Psoas muscle (tissue), 8 donors: ENCODE data around the gene PLEKHA4. TPM values are rescaled to one million over a fixed set of nuclear protein-coding genes. Genes with fewer than 3 reads are reported as not detected.
"Not testable (repeated sequence)": the region's sequence is repeated elsewhere in the genome, so short reads cannot be mapped to it uniquely, and the experiment has no call there.

Experiments used
- ATAC-seq, 4 donors: fragments of 200-7000 bp; cut with Tn5 transposase; one replicate each; pipeline ENCODE4 v1.9.1; 2020; ENCODE audit warnings: moderate library complexity in 3 of 4, mild to moderate bottlenecking in 2 of 4
- DNase-seq, 2 donors: peaks; one replicate each; pipeline ENCODE4 v3.0.0-alpha.2; 2020
- H3K27ac ChIP-seq: fragments of 200-600 bp; one replicate; pipeline ENCODE4 v1.8.0; 2022
- H3K27me3 ChIP-seq, 3 donors: fragments of 200-600 bp in 1 of 3; one replicate each; pipeline versions ENCODE4 v1.6.1 to v1.8.0; 2013 to 2022; ENCODE audit warnings: low read length in 2 of 3, mild to moderate bottlenecking in 2 of 3, moderate library complexity in 1 of 3; ENCODE audit not compliant: insufficient read depth in 3 of 3
- H3K36me3 ChIP-seq, 2 donors: fragments of 200-600 bp in 1 of 2; one replicate each; pipeline versions ENCODE4 v1.6.1 to v1.8.0; 2013 to 2022; ENCODE audit warnings: low read depth in 1 of 2, mild to moderate bottlenecking in 1 of 2, moderate library complexity in 1 of 2; ENCODE audit not compliant: insufficient read depth in 1 of 2
- H3K4me1 ChIP-seq: fragments of 200-600 bp; one replicate; pipeline ENCODE4 v1.8.0; 2022
- H3K4me3 ChIP-seq: fragments of 200-600 bp; one replicate; pipeline ENCODE4 v1.8.0; 2022; ENCODE audit warnings: mild to moderate bottlenecking
- H3K9me3 ChIP-seq: fragments of 200-600 bp; one replicate; pipeline ENCODE4 v1.8.0; 2022
- WGBS, 3 donors: extraction: QIAGEN DNeasy Blood & Tissue Kit; methylation state at CpG; one replicate each; pipeline versions ENCODE4 v1.1.6 to v1.1.7; 2013; 5-methylcytosine and 5-hydroxymethylcytosine counted together
- intact Hi-C, 2 donors: fragments of 100-400 bp; cut with DNase I; formaldehyde crosslinking; loops; one replicate each; pipeline versions ENCODE4 v1.11.0 to v1.14.2; 2022
- polyA plus RNA-seq, 3 donors: library from polyadenylated mRNA; stranded (reverse); fragments of 200-250 nt; gene quantifications; one replicate each; pipeline ENCODE4 v1.2.3, GENCODE V29; 2013
- total RNA-seq, 4 donors: library from RNA; stranded (reverse); fragmentation: NEBNext Ultra II Directional in 2 of 4; extraction: Animal tissue kit (Norgen Biotek cat#: 25700) in 2 of 4; gene quantifications; one replicate each; pipeline versions ENCODE4 v1.2.1 to v1.2.4, GENCODE V29; 2021 to 2023
- TF ChIP-seq, protein P1 (sequence below): fragments of 200-600 bp; IDR thresholded peaks from one replicate; pipeline ENCODE4 v1.8.0; 2022; ENCODE audit warnings: antibody characterized with exemption
- donor health status: healthy with polysubstance abuse.
- donor health status: DM: no; HTN: no; CAD: no; lungs with moderate emphysema.
- donor health status: Bipolar disorder and iron deficiency.
- donor health status: healthy.
- donor health status: DM: yes; HTN: yes; CAD: no.
- donor health status: DM: no; HTN: no; CAD: no.
- donor health status: DM: no; HTN: no; CAD: no.
- donor health status: DM: yes; HTN: yes; CAD: no.

Gene PLEKHA4
- total and polyA plus RNA-seq, 7 donors = 9.4 to 30.0 (median 14.9) TPM

DNA sequence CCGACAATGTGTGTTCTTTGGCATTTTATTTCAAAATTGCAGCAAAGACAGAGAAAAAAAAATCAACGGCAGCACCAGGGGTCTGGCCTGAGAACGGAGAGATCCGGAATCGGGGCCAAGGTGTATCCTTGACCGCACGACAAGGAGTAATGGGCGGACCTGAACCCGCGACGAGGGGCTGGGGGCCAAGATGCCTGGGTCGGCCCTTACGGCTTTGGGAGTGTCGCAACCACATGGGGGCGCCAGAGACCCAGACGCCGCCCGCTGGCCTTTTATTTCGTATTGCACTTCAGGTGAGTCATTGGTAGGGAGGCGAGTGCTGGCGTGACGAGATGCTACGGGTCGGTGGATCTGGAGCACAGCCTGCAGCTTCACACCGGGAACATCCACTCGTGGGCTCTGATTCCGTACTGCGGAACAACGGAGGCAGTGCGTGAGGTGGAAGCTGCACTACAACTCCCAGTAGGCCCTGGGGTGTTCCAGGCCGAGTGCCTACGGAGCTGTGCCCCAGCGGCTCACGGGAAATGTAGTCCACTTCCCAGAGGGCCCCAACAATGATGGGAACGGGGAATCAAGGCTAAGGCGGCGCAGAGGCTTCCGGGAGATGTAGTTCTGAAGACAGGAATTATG is 73.2 kb downstream of the PLEKHA4 start:
- no peaks in the 10 kb centered on the region for H3K27me3 ChIP-seq
- H3K9me3 ChIP-seq = no peaks in the 10 kb centered on the region
- WGBS, 3 donors = 1 to 3% (median 1%) methylated on average over 38 of the region's 38 CpGs
- H3K4me1 ChIP-seq = peaks cover 7% of the 10 kb centered on the region
- intact Hi-C loops = loop anchor here (1.0 to 2.0 kb wide), 2 partner anchors 40 to 42 kb away; partner anchors contain the start of gene HSD17B14 (in 1 of the 2)
- H3K36me3 ChIP-seq = peaks cover 0 to 19% of the 10 kb centered on the region in 2 donors
- DNase-seq (peak; percentile 90 to 95), ATAC-seq (peak; percentile 97)
- H3K27ac ChIP-seq = peak overlapping the region; percentile 84
- peak overlapping the region; percentile 70 for H3K4me3 ChIP-seq
- TF ChIP-seq, protein P1, sequence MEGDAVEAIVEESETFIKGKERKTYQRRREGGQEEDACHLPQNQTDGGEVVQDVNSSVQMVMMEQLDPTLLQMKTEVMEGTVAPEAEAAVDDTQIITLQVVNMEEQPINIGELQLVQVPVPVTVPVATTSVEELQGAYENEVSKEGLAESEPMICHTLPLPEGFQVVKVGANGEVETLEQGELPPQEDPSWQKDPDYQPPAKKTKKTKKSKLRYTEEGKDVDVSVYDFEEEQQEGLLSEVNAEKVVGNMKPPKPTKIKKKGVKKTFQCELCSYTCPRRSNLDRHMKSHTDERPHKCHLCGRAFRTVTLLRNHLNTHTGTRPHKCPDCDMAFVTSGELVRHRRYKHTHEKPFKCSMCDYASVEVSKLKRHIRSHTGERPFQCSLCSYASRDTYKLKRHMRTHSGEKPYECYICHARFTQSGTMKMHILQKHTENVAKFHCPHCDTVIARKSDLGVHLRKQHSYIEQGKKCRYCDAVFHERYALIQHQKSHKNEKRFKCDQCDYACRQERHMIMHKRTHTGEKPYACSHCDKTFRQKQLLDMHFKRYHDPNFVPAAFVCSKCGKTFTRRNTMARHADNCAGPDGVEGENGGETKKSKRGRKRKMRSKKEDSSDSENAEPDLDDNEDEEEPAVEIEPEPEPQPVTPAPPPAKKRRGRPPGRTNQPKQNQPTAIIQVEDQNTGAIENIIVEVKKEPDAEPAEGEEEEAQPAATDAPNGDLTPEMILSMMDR = peak; percentile 98

DNA sequence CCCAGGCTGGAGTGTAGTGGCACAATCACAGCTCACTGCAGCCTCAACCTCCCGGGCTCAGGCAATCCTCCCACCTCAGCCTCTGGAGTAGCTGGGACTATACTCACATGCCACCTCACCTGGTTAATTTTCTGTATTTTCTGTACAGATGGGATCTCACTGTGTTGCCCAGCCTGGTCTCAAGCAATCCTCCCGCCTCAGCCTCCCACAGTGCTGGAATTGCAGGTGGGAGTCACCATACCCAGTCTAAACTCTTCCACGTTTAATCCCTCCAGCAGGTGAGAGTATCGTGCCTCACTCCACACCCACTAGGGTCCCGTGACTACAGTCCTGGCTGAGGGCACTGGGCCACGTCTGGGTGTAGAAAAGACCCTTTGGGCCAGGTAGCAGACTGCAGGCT is 74.1 kb downstream of the PLEKHA4 start:
- Histone ChIP-seq H3K4me3 (no peak overlapping the region), H3K9me3 (no peaks in the 10 kb centered on the region), H3K27me3 (no peaks in the 10 kb centered on the region), H3K27ac (peak overlapping the region; percentile 84), H3K4me1 (peaks cover 7% of the 10 kb centered on the region), H3K36me3 (peaks cover 0 to 12% of the 10 kb centered on the region in 2 donors)
- intact Hi-C loops = loop anchor here in 1 of 2 donors (2.0 kb wide), 1 partner anchor 43 kb away; the partner anchor contains the start of gene HSD17B14
- ATAC-seq = no peak
- TF ChIP-seq, protein P1 = no peak
- WGBS, 3 donors = 75 to 87% (median 76%) methylated on average over 6 of the region's 6 CpGs
- DNase-seq = no peak

DNA sequence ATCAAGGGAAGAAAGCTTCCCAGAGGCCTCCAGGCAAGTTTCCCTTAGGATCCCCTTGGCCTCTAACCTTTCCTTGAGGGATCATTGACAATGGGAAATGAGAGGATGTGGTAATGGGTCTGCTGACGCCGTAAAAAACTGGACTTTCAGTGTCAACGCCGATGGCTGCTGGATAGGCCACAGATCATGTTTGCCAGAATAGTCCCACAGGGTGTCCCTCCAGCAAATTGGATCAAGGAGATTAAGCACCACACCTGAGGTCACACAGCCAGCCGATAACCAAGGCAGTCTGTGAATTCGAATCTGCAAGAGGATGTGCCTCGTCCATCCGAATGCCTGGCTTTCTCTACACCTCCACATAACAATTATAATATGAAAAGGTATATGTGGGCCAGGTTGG is 75.1 kb downstream of the PLEKHA4 start:
- intact Hi-C loops = no loop called here
- no peak overlapping the region for H3K4me3 ChIP-seq
- DNase-seq (no peak), ATAC-seq (no peak)
- H3K9me3 ChIP-seq = no peaks in the 10 kb centered on the region
- no peaks in the 10 kb centered on the region for H3K27me3 ChIP-seq
- peaks cover 7% of the 10 kb centered on the region for H3K4me1 ChIP-seq
- peaks cover 0 to 2% of the 10 kb centered on the region in 2 donors for H3K36me3 ChIP-seq
- TF ChIP-seq, protein P1 = no peak
- no peak overlapping the region for H3K27ac ChIP-seq
- 69 to 79% (median 79%) methylated on average over 8 of the region's 8 CpGs for WGBS, 3 donors

DNA sequence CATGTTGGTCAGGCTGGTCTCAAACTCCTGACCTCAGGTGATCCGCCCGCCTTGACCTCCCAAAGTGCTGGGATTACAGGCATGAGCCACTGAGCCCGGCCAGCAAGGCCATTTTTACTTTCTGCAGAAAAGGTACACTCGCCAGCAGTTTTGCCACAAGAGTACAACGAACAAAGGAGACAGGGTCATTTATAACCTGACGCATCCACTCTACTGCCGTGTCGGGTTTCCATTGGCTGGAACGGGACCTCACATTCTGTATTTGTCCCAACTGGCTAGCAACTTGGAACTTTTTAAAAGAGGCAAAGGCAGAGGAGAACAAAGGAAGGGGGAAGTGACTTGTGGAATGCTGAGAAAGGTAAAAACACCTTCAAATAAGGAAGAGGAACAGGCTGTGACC is 81.1 kb downstream of the PLEKHA4 start:
- not testable (repeated sequence) for H3K4me1 ChIP-seq, H3K27me3 ChIP-seq, H3K9me3 ChIP-seq, DNase-seq, H3K36me3 ChIP-seq, H3K4me3 ChIP-seq
- ATAC-seq = peak; percentile 41 to 73 (median 54)
- WGBS, 3 donors = 32 to 58% (median 37%) methylated on average over 9 of the region's 9 CpGs
- peak overlapping the region; percentile 62 for H3K27ac ChIP-seq
- intact Hi-C loops = loop anchor here in 1 of 2 donors (2.0 kb wide), 1 partner anchor 177 kb away; the partner anchor contains the start of gene FTL

Other genes starting within 250 kb of the PLEKHA4 start
Only the 30 nearest of the 32 such genes appear.
- 10 to 100 TPM in 1 of 4 donors, 1 to 10 TPM in 3; 3.6 to 14.5 (median 6.5) TPM for gene DBP, start 231.2 kb downstream of the PLEKHA4 start, total RNA-seq
- gene DBP, start 231.2 kb downstream of the PLEKHA4 start, polyA plus RNA-seq = 1 to 10 TPM; 2.8 to 7.0 (median 3.2) TPM
- 1 to 10 TPM; 4.1 to 8.8 (median 6.4) TPM for gene CA11, start 222.4 kb downstream of the PLEKHA4 start, total RNA-seq
- 10 to 100 TPM in 1 of 3 donors, 1 to 10 TPM in 2; 2.3 to 10.6 (median 9.2) TPM for gene CA11, start 222.4 kb downstream of the PLEKHA4 start, polyA plus RNA-seq
- under 1 TPM in 1 of 4 donors, not detected in 3; 0.21 TPM for gene NTN5, start 195.6 kb downstream of the PLEKHA4 start, total RNA-seq
- gene NTN5, start 195.6 kb downstream of the PLEKHA4 start, polyA plus RNA-seq = under 1 TPM in 1 of 3 donors, not detected in 2; 0.04 TPM
- not detected for gene FUT2, start 172.6 kb downstream of the PLEKHA4 start, total RNA-seq
- gene FUT2, start 172.6 kb downstream of the PLEKHA4 start, polyA plus RNA-seq = not detected
- gene MAMSTR, start 148.9 kb downstream of the PLEKHA4 start, total RNA-seq = 10 to 100 TPM in 3 of 4 donors, 1 to 10 TPM in 1; 7.9 to 50.9 (median 32.9) TPM
- gene MAMSTR, start 148.9 kb downstream of the PLEKHA4 start, polyA plus RNA-seq = 10 to 100 TPM in 1 of 3 donors, 1 to 10 TPM in 2; 3.1 to 10.5 (median 8.4) TPM
- 1 to 10 TPM; 6.9 to 9.7 (median 8.0) TPM for gene RASIP1, start 128.0 kb downstream of the PLEKHA4 start, total RNA-seq
- 1 to 10 TPM; 3.9 to 7.7 (median 4.9) TPM for gene RASIP1, start 128.0 kb downstream of the PLEKHA4 start, polyA plus RNA-seq
- gene IZUMO1, start 121.7 kb downstream of the PLEKHA4 start, total RNA-seq = under 1 TPM in 3 of 4 donors, not detected in 1; 0.26 to 0.76 (median 0.36) TPM
- under 1 TPM in 2 of 3 donors, not detected in 1; 0.18 to 0.66 TPM for gene IZUMO1, start 121.7 kb downstream of the PLEKHA4 start, polyA plus RNA-seq
- 1 to 10 TPM; 1.6 to 2.3 (median 2.0) TPM for gene FUT1, start 116.0 kb downstream of the PLEKHA4 start, total RNA-seq
- 1 to 10 TPM; 1.1 to 1.3 (median 1.3) TPM for gene FUT1, start 116.0 kb downstream of the PLEKHA4 start, polyA plus RNA-seq
- 1 to 10 TPM in 2 of 4 donors, not detected in 2; 1.7 to 6.2 TPM for gene FGF21, start 113.1 kb downstream of the PLEKHA4 start, total RNA-seq
- under 1 TPM in 2 of 3 donors, not detected in 1; 0.06 to 0.31 TPM for gene FGF21, start 113.1 kb downstream of the PLEKHA4 start, polyA plus RNA-seq
- 10 to 100 TPM; 24.6 to 48.5 (median 29.9) TPM for gene BCAT2, start 57.6 kb downstream of the PLEKHA4 start, total RNA-seq
- 10 to 100 TPM; 14.4 to 22.9 (median 20.0) TPM for gene BCAT2, start 57.6 kb downstream of the PLEKHA4 start, polyA plus RNA-seq
- 1 to 10 TPM in 1 of 4 donors, under 1 TPM in 3; 0.61 to 1.2 (median 0.80) TPM for gene HSD17B14, start 32.1 kb downstream of the PLEKHA4 start, total RNA-seq
- under 1 TPM; 0.15 to 0.66 (median 0.29) TPM for gene HSD17B14, start 32.1 kb downstream of the PLEKHA4 start, polyA plus RNA-seq
- 10 to 100 TPM; 34.5 to 93.4 (median 41.3) TPM for gene PPP1R15A, start 3.8 kb upstream of the PLEKHA4 start, total RNA-seq
- 10 to 100 TPM; 61.1 to 86.3 (median 83.7) TPM for gene PPP1R15A, start 3.8 kb upstream of the PLEKHA4 start, polyA plus RNA-seq
- gene TULP2, start 30.1 kb upstream of the PLEKHA4 start, total RNA-seq = under 1 TPM in 2 of 4 donors, not detected in 2; 0.13 to 0.17 TPM
- under 1 TPM in 2 of 3 donors, not detected in 1; 0.06 to 0.07 TPM for gene TULP2, start 30.1 kb upstream of the PLEKHA4 start, polyA plus RNA-seq
- gene NUCB1, start 31.7 kb upstream of the PLEKHA4 start, total RNA-seq = 100 to 1,000 TPM in 2 of 4 donors, 10 to 100 TPM in 2; 86.4 to 143 (median 101) TPM
- gene NUCB1, start 31.7 kb upstream of the PLEKHA4 start, polyA plus RNA-seq = 10 to 100 TPM; 49.9 to 97.1 (median 90.7) TPM
- under 1 TPM in 1 of 4 donors, not detected in 3; 0.21 TPM for gene DHDH, start 65.1 kb upstream of the PLEKHA4 start, total RNA-seq
- gene DHDH, start 65.1 kb upstream of the PLEKHA4 start, polyA plus RNA-seq = under 1 TPM in 1 of 3 donors, not detected in 2; 0.14 TPM
- gene BAX, start 86.3 kb upstream of the PLEKHA4 start, total RNA-seq = 10 to 100 TPM; 16.8 to 24.4 (median 22.0) TPM
- gene BAX, start 86.3 kb upstream of the PLEKHA4 start, polyA plus RNA-seq = 10 to 100 TPM; 20.7 to 66.1 (median 35.6) TPM
- gene FTL, start 96.7 kb upstream of the PLEKHA4 start, total RNA-seq = 1,000 to 10,000 TPM in 3 of 4 donors, 100 to 1,000 TPM in 1; 802 to 2,269 (median 1,158) TPM
- 1,000 to 10,000 TPM; 1,296 to 1,753 (median 1,467) TPM for gene FTL, start 96.7 kb upstream of the PLEKHA4 start, polyA plus RNA-seq
- 100 to 1,000 TPM; 147 to 331 (median 238) TPM for gene GYS1, start 124.7 kb upstream of the PLEKHA4 start, total RNA-seq
- 10 to 100 TPM; 30.9 to 61.3 (median 58.9) TPM for gene GYS1, start 124.7 kb upstream of the PLEKHA4 start, polyA plus RNA-seq
- gene RUVBL2, start 125.3 kb upstream of the PLEKHA4 start, total RNA-seq = 10 to 100 TPM; 61.1 to 87.4 (median 81.8) TPM
- 10 to 100 TPM; 62.7 to 76.5 (median 69.5) TPM for gene RUVBL2, start 125.3 kb upstream of the PLEKHA4 start, polyA plus RNA-seq
- gene LHB, start 148.5 kb upstream of the PLEKHA4 start, total RNA-seq = not detected
- gene LHB, start 148.5 kb upstream of the PLEKHA4 start, polyA plus RNA-seq = under 1 TPM in 1 of 3 donors, not detected in 2; 0.32 TPM
- gene CGB3, start 155.7 kb upstream of the PLEKHA4 start, total RNA-seq = not detected
- not detected for gene CGB3, start 155.7 kb upstream of the PLEKHA4 start, polyA plus RNA-seq
- not detected for gene CGB2, start 163.3 kb upstream of the PLEKHA4 start, total RNA-seq
- gene CGB2, start 163.3 kb upstream of the PLEKHA4 start, polyA plus RNA-seq = under 1 TPM in 1 of 3 donors, not detected in 2; 0.10 TPM
- gene CGB1, start 168.3 kb upstream of the PLEKHA4 start, total RNA-seq = not detected
- gene CGB1, start 168.3 kb upstream of the PLEKHA4 start, polyA plus RNA-seq = not detected
- gene CGB5, start 175.2 kb upstream of the PLEKHA4 start, total RNA-seq = not detected
- under 1 TPM in 1 of 3 donors, not detected in 2; 0.06 TPM for gene CGB5, start 175.2 kb upstream of the PLEKHA4 start, polyA plus RNA-seq
- not detected for gene CGB8, start 180.5 kb upstream of the PLEKHA4 start, total RNA-seq
- not detected for gene CGB8, start 180.5 kb upstream of the PLEKHA4 start, polyA plus RNA-seq
- gene CGB7, start 189.1 kb upstream of the PLEKHA4 start, total RNA-seq = under 1 TPM; 0.20 to 0.46 (median 0.41) TPM
- 1 to 10 TPM in 1 of 3 donors, under 1 TPM in 2; 0.52 to 1.1 (median 0.56) TPM for gene CGB7, start 189.1 kb upstream of the PLEKHA4 start, polyA plus RNA-seq
- gene NTF4, start 196.2 kb upstream of the PLEKHA4 start, total RNA-seq = 1 to 10 TPM; 1.8 to 6.9 (median 5.1) TPM
- 1 to 10 TPM; 5.6 to 7.4 (median 6.4) TPM for gene NTF4, start 196.2 kb upstream of the PLEKHA4 start, polyA plus RNA-seq
- gene KCNA7, start 204.1 kb upstream of the PLEKHA4 start, total RNA-seq = 10 to 100 TPM in 3 of 4 donors, 1 to 10 TPM in 1; 9.7 to 21.4 (median 17.2) TPM
- gene KCNA7, start 204.1 kb upstream of the PLEKHA4 start, polyA plus RNA-seq = 10 to 100 TPM; 12.6 to 23.9 (median 17.0) TPM
- 100 to 1,000 TPM in 3 of 4 donors, 10 to 100 TPM in 1; 89.1 to 133 (median 111) TPM for gene SNRNP70, start 216.8 kb upstream of the PLEKHA4 start, total RNA-seq
- gene SNRNP70, start 216.8 kb upstream of the PLEKHA4 start, polyA plus RNA-seq = 100 to 1,000 TPM in 1 of 3 donors, 10 to 100 TPM in 2; 83.2 to 123 (median 85.3) TPM
- 10 to 100 TPM; 11.8 to 27.9 (median 22.3) TPM for gene LIN7B, start 245.8 kb upstream of the PLEKHA4 start, total RNA-seq
- 10 to 100 TPM; 13.9 to 24.3 (median 15.8) TPM for gene LIN7B, start 245.8 kb upstream of the PLEKHA4 start, polyA plus RNA-seq